Tibial nerve (tissue), 4 donors: ENCODE results near the gene DIS3L.

ENCODE experiments used
- EP300 ChIP-seq, 2 donors: sonication (generic); formaldehyde crosslinking; IDR thresholded peaks; one replicate each; pipeline ENCODE4 v1.6.1; 2017; ENCODE audit warnings: antibody characterized with exemption in 2 of 2, mild to moderate bottlenecking in 1 of 2
- POLR2A ChIP-seq, 2 donors: fragments of 450-650 bp; IDR thresholded peaks; one replicate each; pipeline ENCODE4 v1.6.1; 2017; ENCODE audit warnings: antibody characterized with exemption in 2 of 2, mild to moderate bottlenecking in 2 of 2, moderate library complexity in 2 of 2
- TF ChIP-seq, protein P1 (sequence below), 5 experiments: fragments of 200-600 bp in 3 of 5; fragments of 450-650 bp in 2 of 5; sonication (generic) in 3 of 5; IDR thresholded peaks; one replicate each; pipeline ENCODE4 v1.5.1; 2016 to 2019; ENCODE audit warnings: antibody characterized with exemption in 5 of 5, mild to moderate bottlenecking in 3 of 5, moderate library complexity in 2 of 5

DNA sequence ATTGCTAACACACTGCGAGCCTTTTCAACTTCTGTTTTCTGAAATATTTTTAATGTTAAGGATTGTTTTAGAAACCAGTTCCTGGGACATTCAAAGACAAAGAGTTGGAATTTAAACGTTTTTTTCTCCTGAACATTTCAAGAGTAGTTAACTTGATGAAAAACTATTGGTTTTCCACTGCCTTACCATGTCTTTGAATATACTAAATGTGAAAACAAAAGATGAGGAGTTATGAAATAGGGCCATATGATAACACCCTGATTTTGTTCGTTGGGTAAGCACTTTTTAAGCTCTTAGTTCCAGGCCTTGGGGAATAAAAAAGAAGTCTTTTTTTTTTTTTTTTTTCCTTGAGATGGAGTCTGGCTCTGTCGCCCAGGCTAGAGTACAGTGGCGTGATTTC is 2.8 kb downstream of the DIS3L start:
- TF ChIP-seq, protein P1, sequence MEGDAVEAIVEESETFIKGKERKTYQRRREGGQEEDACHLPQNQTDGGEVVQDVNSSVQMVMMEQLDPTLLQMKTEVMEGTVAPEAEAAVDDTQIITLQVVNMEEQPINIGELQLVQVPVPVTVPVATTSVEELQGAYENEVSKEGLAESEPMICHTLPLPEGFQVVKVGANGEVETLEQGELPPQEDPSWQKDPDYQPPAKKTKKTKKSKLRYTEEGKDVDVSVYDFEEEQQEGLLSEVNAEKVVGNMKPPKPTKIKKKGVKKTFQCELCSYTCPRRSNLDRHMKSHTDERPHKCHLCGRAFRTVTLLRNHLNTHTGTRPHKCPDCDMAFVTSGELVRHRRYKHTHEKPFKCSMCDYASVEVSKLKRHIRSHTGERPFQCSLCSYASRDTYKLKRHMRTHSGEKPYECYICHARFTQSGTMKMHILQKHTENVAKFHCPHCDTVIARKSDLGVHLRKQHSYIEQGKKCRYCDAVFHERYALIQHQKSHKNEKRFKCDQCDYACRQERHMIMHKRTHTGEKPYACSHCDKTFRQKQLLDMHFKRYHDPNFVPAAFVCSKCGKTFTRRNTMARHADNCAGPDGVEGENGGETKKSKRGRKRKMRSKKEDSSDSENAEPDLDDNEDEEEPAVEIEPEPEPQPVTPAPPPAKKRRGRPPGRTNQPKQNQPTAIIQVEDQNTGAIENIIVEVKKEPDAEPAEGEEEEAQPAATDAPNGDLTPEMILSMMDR (IDR thresholded peaks at IDR 0.05): no peak
- no peak for TF ChIP-seq POLR2A (IDR thresholded peaks at IDR 0.05)
- TF ChIP-seq EP300 (IDR thresholded peaks at IDR 0.05): no peak
